T47D (cell line): ENCODE measurements around the gene LUC7L.
"Not testable (repeated sequence)": the region's sequence is repeated elsewhere in the genome, so short reads cannot be mapped to it uniquely, and the experiment has no call there.

ENCODE experiments used
- DNase-seq, 2 experiments: peaks; one replicate each; pipeline versions ENCODE4 v3.0.0 to v3.0.0-alpha.2; 2011 to 2012; ENCODE audit warnings: low read depth in 1 of 2, low spot score in 1 of 2
- JUND ChIP-seq: IDR thresholded peaks from 2 replicates; pipeline ENCODE4 v1.6.1; 2012; ENCODE audit warnings: low read depth
- in situ Hi-C: cut with HindIII; loops from 2 replicates; pipeline ENCODE4 v1.10.0; 2016; ENCODE audit warnings: low sequenced_read_pairs, low pct_unique_long_range_greater_than_20kb

The LUC7L gene

GRCh38 chr16:268141-269053, 39.1 kb upstream of the LUC7L start:
- peak in 1 of 2 experiments; percentile 34 for DNase-seq
- in situ Hi-C loops, result no loop called here
- TF ChIP-seq JUND, result no peak

GRCh38 chr16:267562-267961, 38.3 kb upstream of the LUC7L start:
- DNase-seq, in situ Hi-C loops: not testable (repeated sequence)

GRCh38 chr16:266258-267164, 37.3 kb upstream of the LUC7L start:
- in situ Hi-C loops, result no loop called here
- no peak for TF ChIP-seq JUND
- no peak for DNase-seq

GRCh38 chr16:265711-266110, 36.5 kb upstream of the LUC7L start:
- DNase-seq, result peak in 1 of 2 experiments; percentile 16
- in situ Hi-C loops, result no loop called here

GRCh38 chr16:265002-265529, 35.8 kb upstream of the LUC7L start:
- in situ Hi-C loops, result no loop called here
- no peak for TF ChIP-seq JUND
- no peak for DNase-seq

More at GRCh38 chr16:265711-266110, 36.5 kb upstream of the LUC7L start:
- TF ChIP-seq JUND, result no peak

GRCh38 chr16:264440-264951, 35.2 kb upstream of the LUC7L start:
- DNase-seq, result no peak
- in situ Hi-C loops, result no loop called here
- no peak for TF ChIP-seq JUND

GRCh38 chr16:263944-264343, 34.7 kb upstream of the LUC7L start:
- no peak for TF ChIP-seq JUND
- DNase-seq, result no peak
- in situ Hi-C loops, result no loop called here

- no peak for TF ChIP-seq JUND
- in situ Hi-C loops, result no loop called here
- no peak for DNase-seq
These were observed 34.0 kb upstream of the LUC7L start for GRCh38 chr16:263182-263774.

GRCh38 chr16:262121-262745, 33.0 kb upstream of the LUC7L start:
- DNase-seq, result no peak
- in situ Hi-C loops, result no loop called here
- TF ChIP-seq JUND, result no peak

GRCh38 chr16:261031-261691, 31.9 kb upstream of the LUC7L start:
- TF ChIP-seq JUND, result no peak
- in situ Hi-C loops, result no loop called here
- DNase-seq, result no peak

GRCh38 chr16:260326-260725, 31.1 kb upstream of the LUC7L start:
- no peak for DNase-seq
- in situ Hi-C loops, result no loop called here
- no peak for TF ChIP-seq JUND
